HepG2 (cell line): ENCODE results near the gene CNTRL. TPM values are rescaled to one million over a fixed set of nuclear protein-coding genes. Genes with fewer than 3 reads are reported as not detected.

Source experiments
- CCDC6 ChIP-seq: sonication (generic); formaldehyde crosslinking; IDR thresholded peaks from 2 replicates; pipeline ENCODE4 v1.8.1; 2022; ENCODE audit warnings: mild to moderate bottlenecking, missing genetic modification reagents, moderate library complexity
- ERF ChIP-seq: IDR thresholded peaks from 2 replicates; pipeline ENCODE4 v1.6.1; 2018; ENCODE audit warnings: missing biosample characterization, missing genetic modification reagents
- GABPB1 ChIP-seq: IDR thresholded peaks from 2 replicates; pipeline ENCODE4 v1.6.1; 2016; ENCODE audit warnings: mild to moderate bottlenecking, missing genetic modification reagents, moderate library complexity, missing compliant biosample characterization
- TBX3 ChIP-seq: fragments of 450-650 bp; IDR thresholded peaks from 2 replicates; pipeline ENCODE4 v1.6.1; 2017; ENCODE audit warnings: antibody characterized with exemption, mild to moderate bottlenecking, inconsistent platforms, borderline replicate concordance
- ZNF713 ChIP-seq: sonication (generic); formaldehyde crosslinking; IDR thresholded peaks from 2 replicates; pipeline ENCODE4 v1.4.0; 2020; ENCODE audit warnings: mild to moderate bottlenecking, missing genetic modification reagents
- ZNF737 ChIP-seq: sonication (generic); formaldehyde crosslinking; IDR thresholded peaks from 2 replicates; pipeline ENCODE4 v1.5.0; 2020; ENCODE audit warnings: missing genetic modification reagents, mild to moderate bottlenecking, borderline replicate concordance
- ZNF782 ChIP-seq: sonication (generic); formaldehyde crosslinking; IDR thresholded peaks from 2 replicates; pipeline ENCODE4 v1.4.0; 2020; ENCODE audit warnings: missing genetic modification reagents, mild to moderate bottlenecking, borderline replicate concordance
- polyA plus RNA-seq, 8 experiments: library from polyadenylated mRNA; depleted of rRNA in 3 of 8; stranded (reverse) in 7 of 8; unstranded in 1 of 8; fragments of >200 nt; fragmentation: Illumina TruSeq in 4 of 8; extraction: Trizol in 4 of 8; gene quantifications; 2 replicates each; pipeline versions ENCODE4 v1.2.1 to v1.2.3, GENCODE V29; 2011 to 2016; ENCODE audit warnings: low read depth in 4 of 8, missing spikeins in 1 of 8, mixed read lengths in 1 of 8; ENCODE audit not compliant: insufficient read depth in 1 of 8
- total RNA-seq, 5 experiments: library from RNA; depleted of rRNA; stranded (reverse); fragments of >200 nt; fragmentation: Illumina TruSeq; extraction: Trizol; gene quantifications; 2 replicates each; pipeline ENCODE4 v1.2.3, GENCODE V29; 2016; ENCODE audit warnings: low read depth in 1 of 5
- TF ChIP-seq, protein P1 (sequence below): sonication (generic); formaldehyde crosslinking; IDR thresholded peaks from 2 replicates; pipeline ENCODE4 v1.4.0; 2020; ENCODE audit warnings: missing genetic modification reagents, borderline replicate concordance
- TF ChIP-seq, protein P2 (sequence below): sonication (generic); formaldehyde crosslinking; IDR thresholded peaks from 2 replicates; pipeline ENCODE4 v1.8.0; 2022; ENCODE audit warnings: mild to moderate bottlenecking, missing genetic modification reagents, borderline replicate concordance
- TF ChIP-seq, protein P3 (sequence below): sonication (generic); formaldehyde crosslinking; IDR thresholded peaks from 2 replicates; pipeline ENCODE4 v1.4.0; 2020; ENCODE audit warnings: missing genetic modification reagents, mild to moderate bottlenecking, borderline replicate concordance
- TF ChIP-seq, protein P4 (sequence below), 2 experiments: IDR thresholded peaks; 2 replicates each; pipeline ENCODE4 v1.6.1; 2011 to 2012; ENCODE audit warnings: low read length in 2 of 2, borderline replicate concordance in 1 of 2, low read depth in 1 of 2, mild to moderate bottlenecking in 1 of 2, moderate library complexity in 1 of 2
- TF ChIP-seq, protein P5 (sequence below): IDR thresholded peaks from 2 replicates; pipeline ENCODE4 v1.6.1; 2016
- TF ChIP-seq, protein P6 (sequence below): IDR thresholded peaks from 2 replicates; pipeline ENCODE4 v1.6.1; 2012; ENCODE audit warnings: inconsistent platforms

CNTRL gene
- total and polyA plus RNA-seq, 2 of the 13 experiments (the other 11 are each of a cell fraction or from before 2014, with no cell fraction given) = 7.5 to 11.8 TPM

DNA sequence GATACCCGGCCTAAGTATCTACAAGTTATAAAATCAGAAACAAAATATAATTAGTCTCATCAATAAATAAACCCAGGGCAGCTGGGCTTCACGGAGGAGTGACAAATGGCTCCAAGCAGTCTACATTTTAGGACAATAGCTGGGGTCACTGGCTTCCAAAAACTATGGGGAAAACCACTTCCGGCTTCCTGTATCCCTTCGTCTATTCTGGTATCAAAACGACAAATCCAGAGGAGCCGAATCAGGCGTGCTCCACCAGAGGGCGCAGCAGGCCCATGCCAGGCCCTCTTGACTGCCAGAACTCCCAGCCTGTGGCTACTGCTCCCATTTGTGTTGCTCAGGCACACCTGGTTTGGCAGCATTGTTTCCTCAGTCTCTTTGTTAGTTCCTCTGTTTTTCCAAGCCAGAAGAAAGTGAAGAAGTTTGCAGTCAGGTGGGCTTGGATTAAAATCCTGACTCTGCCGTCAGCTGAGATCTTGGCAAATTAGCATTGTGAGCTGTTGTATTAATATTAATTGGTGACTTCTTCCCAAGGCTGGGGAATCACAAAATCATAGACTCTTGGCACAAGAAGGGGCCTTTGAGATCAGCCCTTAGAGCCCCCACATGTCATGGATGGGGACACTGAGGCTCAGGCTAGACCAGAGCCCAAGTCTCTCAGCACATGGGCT, 138.5 kb downstream of the CNTRL start (continued):
- TF ChIP-seq, protein P1, sequence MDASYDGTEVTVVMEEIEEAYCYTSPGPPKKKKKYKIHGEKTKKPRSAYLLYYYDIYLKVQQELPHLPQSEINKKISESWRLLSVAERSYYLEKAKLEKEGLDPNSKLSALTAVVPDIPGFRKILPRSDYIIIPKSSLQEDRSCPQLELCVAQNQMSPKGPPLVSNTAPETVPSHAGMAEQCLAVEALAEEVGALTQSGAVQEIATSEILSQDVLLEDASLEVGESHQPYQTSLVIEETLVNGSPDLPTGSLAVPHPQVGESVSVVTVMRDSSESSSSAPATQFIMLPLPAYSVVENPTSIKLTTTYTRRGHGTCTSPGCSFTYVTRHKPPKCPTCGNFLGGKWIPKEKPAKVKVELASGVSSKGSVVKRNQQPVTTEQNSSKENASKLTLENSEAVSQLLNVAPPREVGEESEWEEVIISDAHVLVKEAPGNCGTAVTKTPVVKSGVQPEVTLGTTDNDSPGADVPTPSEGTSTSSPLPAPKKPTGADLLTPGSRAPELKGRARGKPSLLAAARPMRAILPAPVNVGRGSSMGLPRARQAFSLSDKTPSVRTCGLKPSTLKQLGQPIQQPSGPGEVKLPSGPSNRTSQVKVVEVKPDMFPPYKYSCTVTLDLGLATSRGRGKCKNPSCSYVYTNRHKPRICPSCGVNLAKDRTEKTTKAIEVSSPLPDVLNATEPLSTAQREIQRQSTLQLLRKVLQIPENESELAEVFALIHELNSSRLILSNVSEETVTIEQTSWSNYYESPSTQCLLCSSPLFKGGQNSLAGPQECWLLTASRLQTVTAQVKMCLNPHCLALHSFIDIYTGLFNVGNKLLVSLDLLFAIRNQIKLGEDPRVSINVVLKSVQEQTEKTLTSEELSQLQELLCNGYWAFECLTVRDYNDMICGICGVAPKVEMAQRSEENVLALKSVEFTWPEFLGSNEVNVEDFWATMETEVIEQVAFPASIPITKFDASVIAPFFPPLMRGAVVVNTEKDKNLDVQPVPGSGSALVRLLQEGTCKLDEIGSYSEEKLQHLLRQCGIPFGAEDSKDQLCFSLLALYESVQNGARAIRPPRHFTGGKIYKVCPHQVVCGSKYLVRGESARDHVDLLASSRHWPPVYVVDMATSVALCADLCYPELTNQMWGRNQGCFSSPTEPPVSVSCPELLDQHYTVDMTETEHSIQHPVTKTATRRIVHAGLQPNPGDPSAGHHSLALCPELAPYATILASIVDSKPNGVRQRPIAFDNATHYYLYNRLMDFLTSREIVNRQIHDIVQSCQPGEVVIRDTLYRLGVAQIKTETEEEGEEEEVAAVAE (CRISPR knock-in tag) = 0 out of 2 replicates have a peak, but pooled peaks have one; percentile 30
- TF ChIP-seq GABPB1 (CRISPR knock-in tag) = peak; percentile 62
- TF ChIP-seq, protein P2, sequence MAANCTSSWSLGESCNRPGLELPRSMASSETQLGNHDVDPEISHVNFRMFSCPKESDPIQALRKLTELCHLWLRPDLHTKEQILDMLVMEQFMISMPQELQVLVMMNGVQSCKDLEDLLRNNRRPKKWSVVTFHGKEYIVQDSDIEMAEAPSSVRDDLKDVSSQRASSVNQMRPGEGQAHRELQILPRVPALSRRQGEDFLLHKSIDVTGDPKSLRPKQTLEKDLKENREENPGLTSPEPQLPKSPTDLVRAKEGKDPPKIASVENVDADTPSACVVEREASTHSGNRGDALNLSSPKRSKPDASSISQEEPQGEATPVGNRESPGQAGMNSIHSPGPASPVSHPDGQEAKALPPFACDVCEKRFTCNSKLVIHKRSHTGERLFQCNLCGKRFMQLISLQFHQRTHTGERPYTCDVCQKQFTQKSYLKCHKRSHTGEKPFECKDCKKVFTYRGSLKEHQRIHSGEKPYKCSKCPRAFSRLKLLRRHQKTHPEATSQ (CRISPR knock-in tag) = no peak
- TF ChIP-seq ZNF713 (CRISPR knock-in tag) = no peak
- TF ChIP-seq ERF (CRISPR knock-in tag) = 0 out of 2 replicates have a peak, but pooled peaks have one; percentile 33
- TF ChIP-seq, protein P3, sequence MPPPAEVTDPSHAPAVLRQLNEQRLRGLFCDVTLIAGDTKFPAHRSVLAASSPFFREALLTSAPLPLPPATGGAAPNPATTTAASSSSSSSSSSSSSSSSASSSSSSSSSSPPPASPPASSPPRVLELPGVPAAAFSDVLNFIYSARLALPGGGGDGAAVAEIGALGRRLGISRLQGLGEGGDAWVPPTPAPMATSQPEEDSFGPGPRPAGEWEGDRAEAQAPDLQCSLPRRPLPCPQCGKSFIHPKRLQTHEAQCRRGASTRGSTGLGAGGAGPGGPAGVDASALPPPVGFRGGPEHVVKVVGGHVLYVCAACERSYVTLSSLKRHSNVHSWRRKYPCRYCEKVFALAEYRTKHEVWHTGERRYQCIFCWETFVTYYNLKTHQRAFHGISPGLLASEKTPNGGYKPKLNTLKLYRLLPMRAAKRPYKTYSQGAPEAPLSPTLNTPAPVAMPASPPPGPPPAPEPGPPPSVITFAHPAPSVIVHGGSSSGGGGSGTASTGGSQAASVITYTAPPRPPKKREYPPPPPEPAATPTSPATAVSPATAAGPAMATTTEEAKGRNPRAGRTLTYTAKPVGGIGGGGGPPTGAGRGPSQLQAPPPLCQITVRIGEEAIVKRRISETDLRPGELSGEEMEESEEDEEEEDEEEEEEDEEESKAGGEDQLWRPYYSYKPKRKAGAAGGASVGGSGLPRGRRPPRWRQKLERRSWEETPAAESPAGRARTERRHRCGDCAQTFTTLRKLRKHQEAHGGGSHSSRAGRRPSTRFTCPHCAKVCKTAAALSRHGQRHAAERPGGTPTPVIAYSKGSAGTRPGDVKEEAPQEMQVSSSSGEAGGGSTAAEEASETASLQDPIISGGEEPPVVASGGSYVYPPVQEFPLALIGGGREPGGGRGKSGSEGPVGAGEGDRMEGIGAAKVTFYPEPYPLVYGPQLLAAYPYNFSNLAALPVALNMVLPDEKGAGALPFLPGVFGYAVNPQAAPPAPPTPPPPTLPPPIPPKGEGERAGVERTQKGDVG (CRISPR knock-in tag) = no peak
- TF ChIP-seq TBX3 = no peak
- 0 out of 2 replicates have a peak, but pooled peaks have one; percentile 49 for TF ChIP-seq CCDC6 (CRISPR knock-in tag)
- TF ChIP-seq, protein P4, sequence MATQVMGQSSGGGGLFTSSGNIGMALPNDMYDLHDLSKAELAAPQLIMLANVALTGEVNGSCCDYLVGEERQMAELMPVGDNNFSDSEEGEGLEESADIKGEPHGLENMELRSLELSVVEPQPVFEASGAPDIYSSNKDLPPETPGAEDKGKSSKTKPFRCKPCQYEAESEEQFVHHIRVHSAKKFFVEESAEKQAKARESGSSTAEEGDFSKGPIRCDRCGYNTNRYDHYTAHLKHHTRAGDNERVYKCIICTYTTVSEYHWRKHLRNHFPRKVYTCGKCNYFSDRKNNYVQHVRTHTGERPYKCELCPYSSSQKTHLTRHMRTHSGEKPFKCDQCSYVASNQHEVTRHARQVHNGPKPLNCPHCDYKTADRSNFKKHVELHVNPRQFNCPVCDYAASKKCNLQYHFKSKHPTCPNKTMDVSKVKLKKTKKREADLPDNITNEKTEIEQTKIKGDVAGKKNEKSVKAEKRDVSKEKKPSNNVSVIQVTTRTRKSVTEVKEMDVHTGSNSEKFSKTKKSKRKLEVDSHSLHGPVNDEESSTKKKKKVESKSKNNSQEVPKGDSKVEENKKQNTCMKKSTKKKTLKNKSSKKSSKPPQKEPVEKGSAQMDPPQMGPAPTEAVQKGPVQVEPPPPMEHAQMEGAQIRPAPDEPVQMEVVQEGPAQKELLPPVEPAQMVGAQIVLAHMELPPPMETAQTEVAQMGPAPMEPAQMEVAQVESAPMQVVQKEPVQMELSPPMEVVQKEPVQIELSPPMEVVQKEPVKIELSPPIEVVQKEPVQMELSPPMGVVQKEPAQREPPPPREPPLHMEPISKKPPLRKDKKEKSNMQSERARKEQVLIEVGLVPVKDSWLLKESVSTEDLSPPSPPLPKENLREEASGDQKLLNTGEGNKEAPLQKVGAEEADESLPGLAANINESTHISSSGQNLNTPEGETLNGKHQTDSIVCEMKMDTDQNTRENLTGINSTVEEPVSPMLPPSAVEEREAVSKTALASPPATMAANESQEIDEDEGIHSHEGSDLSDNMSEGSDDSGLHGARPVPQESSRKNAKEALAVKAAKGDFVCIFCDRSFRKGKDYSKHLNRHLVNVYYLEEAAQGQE (IDR thresholded peaks at IDR 0.05; ENCODE audit: borderline replicate concordance in 1 of 2, low read depth in 1 of 2, low read length in 2 of 2) = no peak
- no peak for TF ChIP-seq ZNF737 (CRISPR knock-in tag)
- TF ChIP-seq, protein P5, sequence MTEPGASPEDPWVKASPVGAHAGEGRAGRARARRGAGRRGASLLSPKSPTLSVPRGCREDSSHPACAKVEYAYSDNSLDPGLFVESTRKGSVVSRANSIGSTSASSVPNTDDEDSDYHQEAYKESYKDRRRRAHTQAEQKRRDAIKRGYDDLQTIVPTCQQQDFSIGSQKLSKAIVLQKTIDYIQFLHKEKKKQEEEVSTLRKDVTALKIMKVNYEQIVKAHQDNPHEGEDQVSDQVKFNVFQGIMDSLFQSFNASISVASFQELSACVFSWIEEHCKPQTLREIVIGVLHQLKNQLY = no peak
- TF ChIP-seq, protein P6, sequence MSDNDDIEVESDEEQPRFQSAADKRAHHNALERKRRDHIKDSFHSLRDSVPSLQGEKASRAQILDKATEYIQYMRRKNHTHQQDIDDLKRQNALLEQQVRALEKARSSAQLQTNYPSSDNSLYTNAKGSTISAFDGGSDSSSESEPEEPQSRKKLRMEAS = peak; percentile 23; the same call in 1 of the 2 replicates
- TF ChIP-seq ZNF782 (CRISPR knock-in tag) = no peak; the same call in 1 of the 2 replicates
